HG02588 (cell line): ENCODE data around the gene RPS6KA2.
"Not testable (repeated sequence)": the region's sequence is repeated elsewhere in the genome, so short reads cannot be mapped to it uniquely, and the experiment has no call there.

Source experiments
- ATAC-seq: cut with Tn5 transposase; IDR thresholded peaks from one replicate; pipeline ENCODE4 v1.9.1; 2021; ENCODE audit warnings: mild to moderate bottlenecking, moderate library complexity; ENCODE audit not compliant: unreplicated experiment

RPS6KA2 gene

GRCh38 chr6:166636191-166636933 is 9.3 kb upstream of the RPS6KA2 start:
- no peak for ATAC-seq

- ATAC-seq, result no peak
Observed at GRCh38 chr6:166635013-166635970, 8.2 kb upstream of the RPS6KA2 start.

- ATAC-seq, result not testable (repeated sequence)
Observed at GRCh38 chr6:166634581-166634980, 7.5 kb upstream of the RPS6KA2 start.

GRCh38 chr6:166633732-166634535 is 6.9 kb upstream of the RPS6KA2 start:
- ATAC-seq, result no peak

- no peak for ATAC-seq
Observed at GRCh38 chr6:166632731-166633130, 5.7 kb upstream of the RPS6KA2 start.

GRCh38 chr6:166630462-166630861 is 3.4 kb upstream of the RPS6KA2 start:
- no peak for ATAC-seq

GRCh38 chr6:166629628-166630027 is 2.6 kb upstream of the RPS6KA2 start:
- no peak for ATAC-seq

GRCh38 chr6:166627875-166628801 is 1.1 kb upstream of the RPS6KA2 start:
- ATAC-seq, result peak; percentile 27

GRCh38 chr6:166626177-166627032 is 646 bp downstream of the RPS6KA2 start:
- ATAC-seq, result no peak

GRCh38 chr6:166625356-166625755 is 1.7 kb downstream of the RPS6KA2 start:
- no peak for ATAC-seq

- ATAC-seq, result no peak
Observed at GRCh38 chr6:166624275-166624674, 2.8 kb downstream of the RPS6KA2 start.

GRCh38 chr6:166623318-166623717 is 3.7 kb downstream of the RPS6KA2 start:
- ATAC-seq, result no peak

- ATAC-seq, result no peak
Observed at GRCh38 chr6:166621114-166621540, 5.9 kb downstream of the RPS6KA2 start.

- no peak for ATAC-seq
Observed at GRCh38 chr6:166620478-166621113, 6.5 kb downstream of the RPS6KA2 start.

- no peak for ATAC-seq
Observed at GRCh38 chr6:166619912-166620311, 7.1 kb downstream of the RPS6KA2 start.

GRCh38 chr6:166618866-166619761 is 7.9 kb downstream of the RPS6KA2 start:
- no peak for ATAC-seq

- ATAC-seq, result no peak
Observed at GRCh38 chr6:166618251-166618650, 8.8 kb downstream of the RPS6KA2 start.

GRCh38 chr6:166617359-166617758 is 9.7 kb downstream of the RPS6KA2 start:
- no peak for ATAC-seq
